Measurements from ENCODE around the gene COQ4. TPM values are rescaled to one million over a fixed set of nuclear protein-coding genes. Genes with fewer than 3 reads are reported as not detected.

Gene COQ4
- total and polyA plus RNA-seq, 2 of the 8 experiments (the other 6 are each of a cell fraction or from before 2014, with no cell fraction given) = 32.3 to 58.8 TPM

DNA sequence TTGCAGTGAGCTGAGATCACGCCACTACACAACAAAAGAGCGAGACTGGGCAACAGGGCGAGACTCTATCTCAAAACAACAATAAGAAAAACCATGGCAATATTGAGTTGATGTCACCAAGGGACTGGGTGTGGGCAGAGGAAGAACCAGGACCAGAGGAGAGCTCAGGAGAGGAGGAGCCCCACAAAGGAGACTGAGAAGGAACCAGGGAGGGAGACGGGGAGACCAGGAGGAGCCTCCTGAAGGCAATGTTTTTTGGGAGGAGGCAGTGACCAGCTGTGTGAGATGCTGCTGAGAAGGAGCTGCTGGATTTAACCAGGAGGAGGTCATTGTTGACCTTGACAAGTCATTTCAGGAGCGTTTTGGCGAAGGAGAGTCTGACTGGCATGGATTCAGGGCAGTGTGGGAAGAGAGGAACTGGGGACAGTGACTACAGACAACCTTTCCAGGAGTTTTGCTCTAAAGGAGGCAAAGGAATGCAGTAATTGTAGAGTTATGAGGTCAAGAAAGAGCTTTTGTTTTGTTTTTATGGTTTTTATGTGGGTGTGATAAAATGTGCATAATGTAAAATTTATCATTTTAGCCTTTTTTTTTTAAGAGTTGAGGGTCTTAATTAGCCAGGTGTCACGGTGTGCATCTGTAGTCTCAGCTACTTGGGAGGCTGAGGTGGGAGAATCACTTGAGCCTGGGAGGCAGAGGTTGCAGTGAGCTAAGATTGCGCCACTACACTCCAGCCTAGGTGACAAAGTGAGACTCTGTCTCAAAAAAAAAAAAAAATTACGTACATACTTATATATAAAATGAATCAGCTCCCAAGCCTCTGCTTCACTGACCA, 18.3 kb upstream of the COQ4 start:
- no peak overlapping the region for H2BK12ac ChIP-seq (ENCODE audit: low read depth, low read length)
- DNase-seq (ENCODE audit: low read depth in 1 of 2, low spot score in 2 of 2) = no peak
- H3K27me3 ChIP-seq (replicated peaks in 1 of 4; ENCODE audit: control insufficient read depth in 3 of 4, extremely low read depth in 1 of 4, insufficient read depth in 3 of 4, low read length in 3 of 4) = no peaks in the 10 kb centered on the region
- H3K9ac ChIP-seq (replicated peaks in 1 of 4; ENCODE audit: extremely low read depth in 1 of 4, low read depth in 3 of 4, low read length in 3 of 4) = no peak overlapping the region; a peak in 1 of 7 replicates
- H2BK120ac ChIP-seq (replicated peaks; ENCODE audit: low read depth, low read length) = no peak overlapping the region
- peaks cover under 1 to 10% (median 4%) of the 10 kb centered on the region in 4 experiments; a peak in 4 of 8 replicates for H3K36me3 ChIP-seq (ENCODE audit: control insufficient read depth in 2 of 4, insufficient read depth in 4 of 4, low read length in 3 of 4)
- H3K4me2 ChIP-seq (ENCODE audit: insufficient read depth in 1 of 2, low read depth in 2 of 2, low read length in 2 of 2) = no peak overlapping the region
- no peaks in the 10 kb centered on the region for H3K79me2 ChIP-seq (ENCODE audit: control insufficient read depth in 1 of 2, insufficient read depth in 2 of 2, low read length in 2 of 2)
- 86% methylated on average over 9 of the region's 9 CpGs; no CpG with 5 or more reads in 1 of the 2 experiments for WGBS, 2 experiments (ENCODE audit: extremely low coverage in 1 of 2, insufficient coverage in 1 of 2, insufficient read length in 1 of 2, insufficient replicate concordance in 2 of 2, low coverage in 1 of 2, low lambda C conversion rate in 2 of 2, missing lambda C conversion rate in 1 of 2)
- no peak overlapping the region for H3K18ac ChIP-seq (ENCODE audit: extremely low read depth, low read length)
- H2AFZ ChIP-seq (ENCODE audit: low read length) = no peak overlapping the region
- ChIA-PET POLR2A (ENCODE audit: partially characterized antibody) (interaction anchor here (0.6 to 2.4 kb wide), 16 partner anchors 8 to 249 kb away, joined by 3 to 10 read pairs (median 3); partner anchors contain the start of gene SLC27A4), CTCF (ENCODE audit: partially characterized antibody) (interaction anchor here (0.6 to 5.0 kb wide), 12 partner anchors 9 to 511 kb away, joined by 3 to 22 read pairs (median 4); no protein-coding TSS in a partner anchor)
- FAIRE-seq = no peak
- H2BK15ac ChIP-seq (ENCODE audit: low read length) = no peak overlapping the region
- H4K5ac ChIP-seq (ENCODE audit: insufficient read length, low read depth, low read length) = no peak overlapping the region
- no peaks in the 10 kb centered on the region for H3K23me2 ChIP-seq (ENCODE audit: low read depth, low read length)
- H4K20me1 ChIP-seq (replicated peaks in 1 of 2; ENCODE audit: control insufficient read depth in 1 of 2, insufficient read depth in 2 of 2, low read length in 2 of 2) = no peaks in the 10 kb centered on the region
- no peak overlapping the region for H3K56ac ChIP-seq (replicated peaks; ENCODE audit: insufficient read length, low read depth, low read length)
- no peak overlapping the region for H2BK20ac ChIP-seq (ENCODE audit: low read length)
- H4K91ac ChIP-seq (replicated peaks; ENCODE audit: insufficient read length, low read length) = no peak overlapping the region
- no peaks in the 10 kb centered on the region for H3K79me1 ChIP-seq (ENCODE audit: low read depth, low read length)
- no peaks in the 10 kb centered on the region for H3K9me3 ChIP-seq (ENCODE audit: insufficient read depth in 2 of 2, low read depth in 1 of 2, low read length in 1 of 2)
- H3K14ac ChIP-seq (ENCODE audit: insufficient read length) = no peak overlapping the region
- H4K8ac ChIP-seq (ENCODE audit: extremely low read depth, insufficient read depth, low read length) = no peak overlapping the region
- TF ChIP-seq RAD21 (IDR thresholded peaks at IDR 0.05 in 1 of 2, conservative IDR thresholded peaks at IDR 0.05 in 1 of 2; ENCODE audit: low read depth in 2 of 2, low read length in 2 of 2) (no peak), ZNF274 (IDR thresholded peaks at IDR 0.05; ENCODE audit: borderline replicate concordance, extremely low read depth, low read length) (no peak), YY1 (IDR thresholded peaks at IDR 0.05; ENCODE audit: low read depth, low read length) (no peak)
- no peak overlapping the region for H3K27ac ChIP-seq (ENCODE audit: low read depth, low read length)
- H3K4me1 ChIP-seq (replicated peaks in 1 of 4; ENCODE audit: control insufficient read depth in 3 of 4, insufficient read depth in 4 of 4, low read length in 3 of 4) = no peaks in the 10 kb centered on the region
- H2BK5ac ChIP-seq (ENCODE audit: low read depth, low read length) = no peak overlapping the region
- no peak overlapping the region for H2AK5ac ChIP-seq (ENCODE audit: low read depth, low read length)
- H3K4me3 ChIP-seq (ENCODE audit: extremely low read depth in 1 of 4, insufficient read depth in 2 of 4, low read depth in 3 of 4, low read length in 4 of 4) = no peak overlapping the region
- H3K23ac ChIP-seq (ENCODE audit: insufficient read length) = no peak overlapping the region
- H3K4ac ChIP-seq (replicated peaks; ENCODE audit: insufficient read length, low read depth, low read length) = no peak overlapping the region
